GM06990 (cell line): ENCODE results near the gene SMARCD2.
A peak's percentile ranks its signal among the peaks of the same experiment; 100 is the strongest.

Experiments used
- DNase-seq: peaks from one replicate; pipeline ENCODE4 v3.0.0-alpha.2; 2011; ENCODE audit not compliant: insufficient read length; ENCODE audit errors: extremely low read depth
- H3K27me3 ChIP-seq: replicated peaks from 2 replicates; pipeline ENCODE4 v1.6.0; 2011; ENCODE audit warnings: low read length; ENCODE audit not compliant: control insufficient read depth, insufficient read depth
- H3K36me3 ChIP-seq: 2 replicates; pipeline ENCODE4 v1.5.1; 2011; ENCODE audit warnings: low read length; ENCODE audit not compliant: control insufficient read depth, insufficient read depth
- H3K4me3 ChIP-seq: replicated peaks from 2 replicates; pipeline ENCODE4 v1.5.1; 2011; ENCODE audit warnings: low read depth, mild to moderate bottlenecking, control low read depth, low read length
- CTCF ChIP-seq: IDR thresholded peaks from 2 replicates; pipeline ENCODE4 v1.5.1; 2011; ENCODE audit warnings: low read length, control low read depth, mild to moderate bottlenecking, inconsistent platforms; ENCODE audit not compliant: insufficient read depth, poor library complexity, severe bottlenecking

SMARCD2 gene

DNA sequence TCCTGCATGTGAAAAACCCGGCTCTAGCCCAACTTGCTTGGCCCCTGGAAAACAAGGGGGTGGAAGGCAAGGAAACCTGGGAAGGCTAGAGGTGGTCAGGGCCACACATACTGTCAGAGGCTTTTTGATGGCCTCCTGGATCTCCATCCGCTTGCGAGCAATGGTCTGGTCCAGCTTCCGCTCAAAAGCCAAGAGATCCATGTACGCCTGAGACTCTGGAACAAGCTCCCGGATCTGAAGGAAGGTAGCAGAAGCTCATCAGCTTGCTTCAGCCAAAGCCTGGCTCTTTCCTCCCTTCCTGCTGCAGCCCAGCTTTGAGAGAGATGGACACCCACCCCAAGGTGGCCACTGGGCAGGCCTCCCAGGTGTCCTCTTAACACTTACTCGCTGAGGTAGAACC is 5.7 kb downstream of the SMARCD2 start:
- Histone ChIP-seq H3K36me3 (peaks cover 39% of the 10 kb centered on the region), H3K4me3 (no peak overlapping the region), H3K27me3 (no peaks in the 10 kb centered on the region)
- no peak for TF ChIP-seq CTCF
- DNase-seq, result no peak

DNA sequence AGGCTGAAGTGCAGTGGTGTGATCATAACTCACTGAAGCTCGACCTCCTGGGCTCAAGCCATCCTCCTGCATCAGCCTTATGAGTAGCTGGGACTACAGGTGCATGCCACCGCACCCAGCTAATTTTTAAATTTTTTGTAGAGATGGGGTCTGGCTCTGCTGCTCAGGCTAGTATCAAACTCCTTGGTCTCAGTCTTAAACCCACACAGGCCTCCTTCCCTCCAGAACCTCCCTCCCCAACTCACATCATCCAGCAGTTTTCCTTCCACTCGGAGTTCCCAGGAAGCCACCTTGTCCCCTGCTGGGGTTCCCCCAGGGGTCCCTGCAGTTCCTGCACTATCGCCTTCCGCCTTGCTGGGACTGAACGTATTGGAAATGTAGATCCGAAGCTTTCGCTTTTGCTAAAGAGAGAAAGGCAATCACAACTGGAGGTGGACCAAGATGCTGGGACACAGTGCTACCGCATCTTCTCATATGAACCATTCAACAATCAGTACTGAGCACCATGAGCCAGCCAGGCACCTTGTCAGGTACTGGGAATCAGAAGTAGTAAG is 7.2 kb downstream of the SMARCD2 start:
- no peak for DNase-seq
- Histone ChIP-seq H3K27me3 (no peaks in the 10 kb centered on the region), H3K36me3 (peaks cover 53% of the 10 kb centered on the region), H3K4me3 (no peak overlapping the region)
- no peak for TF ChIP-seq CTCF

DNA sequence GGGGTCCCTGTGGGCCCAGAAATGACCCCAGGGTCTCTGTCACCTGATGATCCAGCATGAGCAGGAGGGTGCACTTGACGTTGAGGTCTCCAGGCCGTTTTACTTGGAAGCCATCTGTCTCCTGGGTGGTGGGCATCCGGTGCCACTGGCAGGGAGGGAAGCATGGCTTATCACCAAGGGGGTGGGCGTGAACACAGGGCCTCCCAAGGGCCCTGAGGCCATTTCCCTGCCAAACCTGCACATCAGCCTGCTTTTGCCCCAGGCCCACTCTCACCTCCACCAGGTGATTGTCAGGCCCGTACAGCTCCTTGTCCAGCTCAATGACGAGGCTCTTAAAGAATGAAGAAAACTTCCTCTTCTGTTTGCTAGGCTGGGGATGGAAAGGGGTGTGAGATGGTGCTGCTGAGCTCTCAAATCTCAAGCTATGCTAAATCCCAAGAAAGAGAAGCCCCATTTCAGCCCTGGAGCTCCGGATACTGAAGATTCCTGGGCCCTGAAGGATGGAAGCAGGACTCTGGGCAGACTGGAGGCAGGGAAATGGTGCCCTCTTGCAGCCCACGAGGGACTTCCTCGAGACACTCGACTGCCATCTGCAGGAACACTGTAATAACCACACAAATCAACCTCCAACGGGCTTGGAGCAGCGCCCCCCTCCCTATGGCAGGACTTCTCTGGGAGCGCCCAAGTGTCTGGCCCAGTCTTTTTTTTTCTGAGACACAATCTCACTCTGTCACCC is 7.9 kb downstream of the SMARCD2 start:
- peak; percentile 53 for TF ChIP-seq CTCF
- Histone ChIP-seq H3K27me3 (no peaks in the 10 kb centered on the region), H3K4me3 (no peak overlapping the region), H3K36me3 (peaks cover 59% of the 10 kb centered on the region)
- DNase-seq, result no peak

GRCh38 chr17:63833741-63834373 is 8.6 kb downstream of the SMARCD2 start:
- peaks cover 63% of the 10 kb centered on the region for H3K36me3 ChIP-seq
- no peak for TF ChIP-seq CTCF
- no peak for DNase-seq
- no peak overlapping the region for H3K4me3 ChIP-seq
- H3K27me3 ChIP-seq, result no peaks in the 10 kb centered on the region

DNA sequence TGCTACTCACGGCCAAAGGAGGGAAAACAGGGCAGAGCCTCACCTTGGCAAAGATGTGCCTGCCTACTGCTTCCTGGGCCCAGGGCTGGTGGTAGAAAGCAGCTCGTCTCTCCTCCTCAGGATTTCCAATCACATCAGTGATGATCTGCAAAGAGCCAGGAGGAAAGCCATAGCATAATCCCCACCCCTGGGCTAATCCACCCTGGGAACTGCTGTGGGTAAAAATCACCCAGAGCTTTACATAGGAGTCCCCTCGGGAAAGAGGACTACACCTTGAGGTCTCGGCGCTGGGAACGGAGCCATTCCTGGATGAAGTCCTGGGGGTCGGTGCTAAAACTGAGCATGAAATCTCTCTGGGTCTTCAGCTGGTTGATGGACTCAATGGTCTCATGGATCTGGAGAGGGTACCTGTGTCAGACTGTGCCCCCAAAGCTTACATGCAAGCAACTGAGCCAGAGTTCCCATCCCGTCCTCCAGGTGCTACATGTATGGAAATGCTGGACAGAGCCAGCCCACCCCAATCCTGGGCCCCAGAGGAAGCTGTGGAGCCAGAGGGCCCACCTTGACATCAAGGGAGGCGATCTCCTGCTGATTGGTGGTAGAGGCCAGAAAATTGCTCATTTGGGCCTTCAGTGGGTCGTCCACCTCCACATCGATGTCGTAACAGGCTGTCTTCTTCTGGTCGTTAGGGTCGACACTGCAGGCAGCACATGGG is 9.3 kb downstream of the SMARCD2 start:
- Histone ChIP-seq H3K36me3 (peaks cover 63% of the 10 kb centered on the region), H3K27me3 (no peaks in the 10 kb centered on the region), H3K4me3 (no peak overlapping the region)
- no peak for DNase-seq
- no peak for TF ChIP-seq CTCF
